Measurements from ENCODE around the gene EHMT2. TPM values are rescaled to one million over a fixed set of nuclear protein-coding genes. Genes with fewer than 3 reads are reported as not detected.

EHMT2 gene
- total and polyA plus RNA-seq, 2 of the 13 experiments (the other 11 are each of a cell fraction or from before 2014, with no cell fraction given) = 55.2 to 69.2 TPM

- TF ChIP-seq KLF16 (CRISPR knock-in tag; IDR thresholded peaks at IDR 0.05) (peak in 1 of 2 experiments; percentile 98; a peak in 2 of 4 replicates), NFKBIZ (CRISPR knock-in tag; IDR thresholded peaks at IDR 0.05) (no peak; the same call in 1 of the 2 replicates), TFAP4 (IDR thresholded peaks at IDR 0.05; ENCODE audit: borderline replicate concordance, low read depth) (peak; percentile 99), ERF (CRISPR knock-in tag; IDR thresholded peaks at IDR 0.05) (peak; percentile 91), SP140L (CRISPR knock-in tag; IDR thresholded peaks at IDR 0.05; ENCODE audit: borderline replicate concordance) (no peak; the same call in 1 of the 2 replicates), KLF15 (CRISPR knock-in tag; IDR thresholded peaks at IDR 0.05; ENCODE audit: borderline replicate concordance) (peak; percentile 91; the same call in 1 of the 2 replicates), ESRRA (CRISPR knock-in tag; IDR thresholded peaks at IDR 0.05; ENCODE audit: low read depth) (no peak; the same call in 1 of the 2 replicates), PHF8 (CRISPR knock-in tag; IDR thresholded peaks at IDR 0.05) (peak; percentile 86), BHLHE40 (IDR thresholded peaks at IDR 0.05; ENCODE audit: low read length) (peak; percentile 67), ZNF138 (CRISPR knock-in tag; IDR thresholded peaks at IDR 0.05; ENCODE audit: low read depth) (no peak), ZNF235 (CRISPR knock-in tag; IDR thresholded peaks at IDR 0.05; ENCODE audit: borderline replicate concordance) (no peak; the same call in 1 of the 2 replicates), ELF4 (CRISPR knock-in tag; IDR thresholded peaks at IDR 0.05; ENCODE audit: borderline replicate concordance) (no peak), ZNF678 (CRISPR knock-in tag; IDR thresholded peaks at IDR 0.05) (no peak; the same call in 1 of the 2 replicates), ZFAT (CRISPR knock-in tag; conservative IDR thresholded peaks at IDR 0.05) (no peak), ATF7-NPFF (CRISPR knock-in tag; IDR thresholded peaks at IDR 0.05; ENCODE audit: low read depth) (peak; percentile 45; the same call in 1 of the 2 replicates), ZNF672 (CRISPR knock-in tag; IDR thresholded peaks at IDR 0.05) (no peak), DMTF1 (CRISPR knock-in tag; IDR thresholded peaks at IDR 0.05) (no peak), HOXD1 (CRISPR knock-in tag; IDR thresholded peaks at IDR 0.05) (peak; percentile 39; the same call in 1 of the 2 replicates), GMEB1 (CRISPR knock-in tag; IDR thresholded peaks at IDR 0.05; ENCODE audit: borderline replicate concordance) (peak; percentile 86), ZBTB49 (CRISPR knock-in tag; IDR thresholded peaks at IDR 0.05; ENCODE audit: borderline replicate concordance) (peak; percentile 96; the same call in 1 of the 2 replicates)
Measured at GRCh38 chr6:31862344-31863235, 34.9 kb downstream of the EHMT2 start, which contains the start of gene NEU1 (continued).

Measured in HepG2 (cell line).